Activated naive CD4-positive, alpha-beta T cell treated with anti-CD3 and anti-CD28 coated beads, Interleukin-2, amount 50 U/mL, for 24 hours (primary cell): Measurements from ENCODE around the gene PDE8A.
A peak's percentile ranks its signal among the peaks of the same experiment; 100 is the strongest.

Source experiments
- H3K27ac Mint-ChIP-seq: one replicate; pipeline ENCODE4 v1.8.0; 2021; ENCODE audit warnings: mild to moderate bottlenecking, mixed read lengths
- H3K27me3 Mint-ChIP-seq: one replicate; pipeline ENCODE4 v1.8.0; 2021; ENCODE audit warnings: mixed read lengths
- H3K36me3 Mint-ChIP-seq: one replicate; pipeline ENCODE4 v1.8.0; 2021; ENCODE audit warnings: mixed read lengths
- H3K4me1 Mint-ChIP-seq: one replicate; pipeline ENCODE4 v1.8.0; 2021; ENCODE audit warnings: mixed read lengths
- H3K4me3 Mint-ChIP-seq: one replicate; pipeline ENCODE4 v1.8.0; 2021; ENCODE audit warnings: mild to moderate bottlenecking, mixed read lengths
- H3K9me3 Mint-ChIP-seq: one replicate; pipeline ENCODE4 v1.8.0; 2021; ENCODE audit warnings: mixed read lengths

The PDE8A gene

DNA sequence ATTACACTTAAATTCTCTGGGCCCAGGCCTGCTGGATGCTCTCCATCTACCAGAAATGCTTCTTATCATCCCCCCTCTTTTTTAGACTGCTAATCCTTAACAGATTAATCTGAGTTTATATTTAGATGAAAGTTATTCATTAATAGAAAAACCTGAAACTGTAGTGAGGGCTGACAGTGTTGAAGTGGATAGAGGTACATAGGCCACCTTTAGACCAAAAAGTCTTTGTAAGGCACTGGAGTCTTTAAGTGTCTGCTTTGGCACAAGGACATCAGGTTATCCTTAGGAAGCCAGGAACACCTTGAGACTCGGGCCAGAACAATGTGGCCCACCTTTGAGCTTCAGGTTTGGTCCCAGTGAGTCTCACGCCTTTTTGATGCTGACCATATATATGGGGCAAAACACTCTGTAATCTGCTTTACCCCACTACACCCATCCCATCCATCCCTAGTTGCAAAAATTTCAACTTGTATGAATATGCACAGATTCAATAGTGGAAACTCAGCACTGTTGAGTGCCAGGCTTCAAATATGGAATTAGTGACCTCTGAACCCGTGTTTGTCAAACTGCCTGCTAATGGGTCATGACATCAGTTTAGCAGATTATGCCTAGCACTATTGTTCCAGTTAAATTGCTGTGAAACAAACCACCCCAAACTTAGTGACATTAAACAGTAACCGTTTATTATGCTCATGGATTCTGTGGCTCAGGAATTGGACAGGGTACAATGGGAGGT, 44.0 kb downstream of the PDE8A start:
- Mint-ChIP-seq H3K4me3 (no peak overlapping the region), H3K9me3 (no peaks in the 10 kb centered on the region), H3K27ac (peak overlapping the region; percentile 10), H3K4me1 (peaks cover 82% of the 10 kb centered on the region), H3K36me3 (no peaks in the 10 kb centered on the region), H3K27me3 (no peaks in the 10 kb centered on the region)

- H3K27ac Mint-ChIP-seq, result peak overlapping the region; percentile 57
- H3K4me3 Mint-ChIP-seq, result no peak overlapping the region
- H3K4me1 Mint-ChIP-seq, result peaks cover 87% of the 10 kb centered on the region
- no peaks in the 10 kb centered on the region for H3K9me3 Mint-ChIP-seq
- H3K27me3 Mint-ChIP-seq, result no peaks in the 10 kb centered on the region
- no peaks in the 10 kb centered on the region for H3K36me3 Mint-ChIP-seq
These were observed 44.8 kb downstream of the PDE8A start for GRCh38 chr15:85026304-85027032.

DNA sequence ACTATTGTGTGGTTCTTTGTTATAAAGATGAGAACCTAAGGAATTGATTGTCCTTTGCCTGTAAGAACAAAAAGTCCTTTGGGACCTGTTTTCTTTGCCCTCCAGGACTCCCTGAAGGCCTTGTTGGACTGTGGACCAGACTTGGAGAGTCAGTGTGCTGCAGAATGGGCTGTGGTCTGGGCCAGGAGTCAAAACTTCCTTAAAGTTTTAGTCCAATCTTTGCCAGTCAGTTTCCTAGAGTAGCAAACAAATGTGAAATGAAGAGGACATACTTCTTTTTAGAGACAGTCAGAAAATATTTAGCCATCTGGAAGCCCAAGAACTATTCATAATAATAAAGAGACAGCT, 45.4 kb downstream of the PDE8A start:
- Mint-ChIP-seq H3K36me3 (no peaks in the 10 kb centered on the region), H3K27me3 (no peaks in the 10 kb centered on the region), H3K9me3 (no peaks in the 10 kb centered on the region), H3K27ac (no peak overlapping the region), H3K4me1 (peaks cover 88% of the 10 kb centered on the region), H3K4me3 (no peak overlapping the region)

GRCh38 chr15:85027421-85027820, 45.8 kb downstream of the PDE8A start:
- H3K4me1 Mint-ChIP-seq, result peaks cover 88% of the 10 kb centered on the region
- no peaks in the 10 kb centered on the region for H3K36me3 Mint-ChIP-seq
- no peaks in the 10 kb centered on the region for H3K9me3 Mint-ChIP-seq
- no peak overlapping the region for H3K27ac Mint-ChIP-seq
- no peak overlapping the region for H3K4me3 Mint-ChIP-seq
- H3K27me3 Mint-ChIP-seq, result no peaks in the 10 kb centered on the region

DNA sequence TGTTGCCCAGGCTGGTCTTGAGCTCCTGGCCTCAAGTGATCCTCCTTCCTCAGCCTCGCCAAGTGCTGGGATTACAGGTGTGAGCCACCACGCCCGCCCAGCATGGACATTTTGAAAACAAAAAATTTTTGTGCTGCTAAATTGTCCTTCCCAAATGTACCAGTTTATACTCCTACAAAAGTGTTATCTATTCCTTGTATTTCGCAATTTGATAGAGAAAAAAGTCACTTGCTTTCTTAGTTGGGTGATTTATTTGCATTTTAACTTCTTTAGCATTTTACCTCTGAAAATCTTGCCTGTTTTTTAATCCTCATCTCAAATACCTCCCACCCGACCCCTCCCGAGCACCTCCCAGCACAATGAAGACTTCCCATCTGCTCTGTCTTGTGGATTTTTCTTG, 46.8 kb downstream of the PDE8A start:
- Mint-ChIP-seq H3K36me3 (no peaks in the 10 kb centered on the region), H3K27ac (no peak overlapping the region), H3K27me3 (no peaks in the 10 kb centered on the region), H3K4me1 (peaks cover 87% of the 10 kb centered on the region), H3K4me3 (no peak overlapping the region), H3K9me3 (no peaks in the 10 kb centered on the region)

GRCh38 chr15:85029221-85029620, 47.6 kb downstream of the PDE8A start:
- H3K4me1 Mint-ChIP-seq, result peaks cover 81% of the 10 kb centered on the region
- no peaks in the 10 kb centered on the region for H3K36me3 Mint-ChIP-seq
- H3K9me3 Mint-ChIP-seq, result no peaks in the 10 kb centered on the region
- H3K4me3 Mint-ChIP-seq, result no peak overlapping the region
- no peaks in the 10 kb centered on the region for H3K27me3 Mint-ChIP-seq
- H3K27ac Mint-ChIP-seq, result no peak overlapping the region

DNA sequence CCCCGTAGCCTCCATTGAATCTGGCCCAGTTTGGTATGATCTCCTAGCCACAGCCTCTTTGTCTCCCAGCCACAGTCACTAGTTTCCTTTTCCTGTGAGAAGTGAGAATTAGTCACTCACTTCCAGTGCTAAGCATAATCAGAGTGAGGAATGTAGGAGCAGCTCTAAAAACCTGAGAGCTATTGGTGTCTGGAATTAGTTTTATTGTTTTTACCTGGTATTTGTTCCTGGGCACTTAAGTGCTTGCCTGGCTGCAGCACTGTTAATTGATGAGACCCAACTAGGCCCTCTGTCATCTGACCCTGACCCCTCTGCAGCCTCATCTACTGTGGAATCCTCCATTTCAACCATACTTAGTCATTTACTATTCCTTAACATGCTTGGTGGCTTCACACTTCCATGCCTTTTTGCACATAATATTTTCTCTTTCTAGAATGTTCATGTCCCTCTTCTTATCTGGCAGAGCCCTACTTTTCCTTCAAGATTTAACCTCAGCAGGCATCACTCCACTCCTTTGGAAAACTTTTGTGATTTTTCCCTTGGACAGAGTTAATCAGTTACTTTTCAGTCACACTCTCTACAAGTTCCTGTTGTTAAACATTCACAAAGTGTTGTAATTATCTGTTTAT, 48.8 kb downstream of the PDE8A start:
- H3K4me3 Mint-ChIP-seq, result peak overlapping the region; percentile 37
- peaks cover 73% of the 10 kb centered on the region for H3K4me1 Mint-ChIP-seq
- no peaks in the 10 kb centered on the region for H3K27me3 Mint-ChIP-seq
- H3K27ac Mint-ChIP-seq, result peak overlapping the region; percentile 20
- no peaks in the 10 kb centered on the region for H3K36me3 Mint-ChIP-seq
- no peaks in the 10 kb centered on the region for H3K9me3 Mint-ChIP-seq

- Mint-ChIP-seq H3K27ac (peak overlapping the region; percentile 38), H3K4me3 (peak overlapping the region; percentile 27), H3K36me3 (no peaks in the 10 kb centered on the region), H3K9me3 (no peaks in the 10 kb centered on the region), H3K4me1 (peaks cover 72% of the 10 kb centered on the region), H3K27me3 (no peaks in the 10 kb centered on the region)
These were observed 49.7 kb downstream of the PDE8A start for GRCh38 chr15:85031086-85031943.

DNA sequence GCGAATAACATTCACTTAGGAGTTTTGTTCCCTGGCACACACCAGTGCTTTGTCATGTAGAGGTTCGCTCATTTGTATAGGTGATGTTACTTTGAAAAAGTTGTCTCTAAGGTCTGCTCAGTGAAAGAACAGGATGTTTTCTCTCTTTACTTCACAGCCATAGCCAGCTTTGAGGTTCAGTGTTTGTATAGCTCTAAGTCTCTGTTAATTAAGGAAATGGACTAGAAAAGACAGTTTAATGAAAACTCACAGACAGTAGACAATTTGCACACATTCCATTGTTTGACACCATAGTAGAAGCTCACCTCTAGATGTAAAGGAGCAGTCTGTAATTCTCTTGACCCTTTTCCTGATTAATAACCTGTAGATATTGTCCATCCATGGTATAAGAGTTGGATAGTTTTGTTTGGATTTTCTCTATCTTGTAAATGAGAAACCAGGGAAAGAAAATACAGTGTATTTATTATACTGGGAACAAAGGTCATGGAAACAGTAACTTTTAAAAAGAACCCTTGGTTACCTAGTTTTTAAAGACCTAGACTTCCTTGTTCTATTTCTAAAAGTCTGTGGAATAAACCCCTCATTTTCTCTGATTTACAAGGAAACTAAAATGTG, 50.4 kb downstream of the PDE8A start:
- peak overlapping the region; percentile 38 for H3K27ac Mint-ChIP-seq
- H3K27me3 Mint-ChIP-seq, result no peaks in the 10 kb centered on the region
- H3K9me3 Mint-ChIP-seq, result no peaks in the 10 kb centered on the region
- peaks cover 74% of the 10 kb centered on the region for H3K4me1 Mint-ChIP-seq
- no peaks in the 10 kb centered on the region for H3K36me3 Mint-ChIP-seq
- H3K4me3 Mint-ChIP-seq, result peak overlapping the region; percentile 27

DNA sequence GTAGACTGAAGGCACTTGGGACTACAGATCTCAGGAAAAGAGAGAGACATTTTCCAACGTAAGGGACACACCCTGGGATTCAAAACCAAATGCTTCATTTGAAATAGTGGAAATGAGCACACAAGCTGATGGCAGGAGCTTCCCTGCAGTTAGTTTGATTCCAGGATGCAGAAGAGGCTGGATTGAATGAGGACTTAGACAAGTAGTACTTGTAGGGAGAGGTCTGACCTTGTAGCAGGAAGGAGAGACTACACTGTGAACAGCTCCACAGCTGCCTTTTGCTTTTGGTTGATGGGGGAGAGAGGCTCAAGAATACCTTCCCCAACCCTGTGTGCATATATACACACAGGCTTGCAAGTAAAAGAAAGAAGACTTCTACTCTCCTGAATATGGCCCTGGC, 51.5 kb downstream of the PDE8A start:
- Mint-ChIP-seq H3K36me3 (no peaks in the 10 kb centered on the region), H3K4me3 (peak overlapping the region; percentile 11), H3K27me3 (no peaks in the 10 kb centered on the region), H3K27ac (peak overlapping the region; percentile 79), H3K9me3 (no peaks in the 10 kb centered on the region), H3K4me1 (peaks cover 75% of the 10 kb centered on the region)

DNA sequence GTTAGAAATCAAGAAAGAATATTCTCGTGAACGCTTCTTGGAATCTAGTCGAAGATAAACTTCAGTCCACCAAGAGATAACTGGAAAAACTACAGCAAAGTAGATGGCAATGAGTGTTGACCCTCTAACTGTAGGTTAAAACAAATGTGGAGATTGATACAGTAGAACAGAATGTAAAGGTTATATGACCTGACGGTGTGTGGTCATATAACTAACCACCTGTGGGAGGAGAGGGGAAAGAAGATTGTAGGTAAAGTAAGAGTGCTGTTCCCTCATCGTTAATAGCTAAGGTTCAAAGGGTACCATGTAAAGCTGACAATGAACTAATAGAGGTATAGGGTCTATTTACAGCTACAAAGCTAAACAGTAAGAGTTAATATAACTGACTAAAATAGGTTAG, 52.6 kb downstream of the PDE8A start:
- H3K27me3 Mint-ChIP-seq, result no peaks in the 10 kb centered on the region
- H3K4me1 Mint-ChIP-seq, result peaks cover 70% of the 10 kb centered on the region
- no peaks in the 10 kb centered on the region for H3K36me3 Mint-ChIP-seq
- H3K4me3 Mint-ChIP-seq, result no peak overlapping the region
- H3K9me3 Mint-ChIP-seq, result no peaks in the 10 kb centered on the region
- no peak overlapping the region for H3K27ac Mint-ChIP-seq

GRCh38 chr15:85035980-85036379, 54.3 kb downstream of the PDE8A start:
- Mint-ChIP-seq H3K4me3 (no peak overlapping the region), H3K4me1 (peaks cover 57% of the 10 kb centered on the region), H3K36me3 (no peaks in the 10 kb centered on the region), H3K27ac (no peak overlapping the region), H3K9me3 (no peaks in the 10 kb centered on the region), H3K27me3 (no peaks in the 10 kb centered on the region)

- H3K27ac Mint-ChIP-seq, result peak overlapping the region; percentile 68
- H3K27me3 Mint-ChIP-seq, result no peaks in the 10 kb centered on the region
- H3K4me3 Mint-ChIP-seq, result no peak overlapping the region
- H3K9me3 Mint-ChIP-seq, result no peaks in the 10 kb centered on the region
- peaks cover 50% of the 10 kb centered on the region for H3K4me1 Mint-ChIP-seq
- no peaks in the 10 kb centered on the region for H3K36me3 Mint-ChIP-seq
These were observed 55.1 kb downstream of the PDE8A start for GRCh38 chr15:85036716-85037115.

DNA sequence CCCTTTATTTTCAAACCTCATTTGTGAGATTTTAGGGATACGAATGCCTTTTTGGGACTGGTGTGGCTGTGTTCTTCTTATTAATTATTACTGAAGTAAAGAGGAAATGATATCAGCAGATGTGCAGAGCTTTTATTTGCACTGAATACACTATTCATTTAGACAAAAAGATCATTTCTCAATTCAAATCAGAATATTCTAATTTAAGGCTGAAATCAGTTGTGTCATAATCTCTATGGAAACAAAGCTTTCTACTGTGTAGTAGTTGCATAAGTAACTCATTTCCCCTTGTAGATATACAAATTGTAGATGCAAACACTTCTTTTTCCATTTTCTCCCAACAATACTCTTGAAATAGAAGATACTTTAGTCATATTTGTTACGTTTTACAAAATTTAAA, 56.0 kb downstream of the PDE8A start:
- Mint-ChIP-seq H3K4me3 (no peak overlapping the region), H3K27ac (no peak overlapping the region), H3K4me1 (peaks cover 43% of the 10 kb centered on the region), H3K9me3 (no peaks in the 10 kb centered on the region), H3K36me3 (no peaks in the 10 kb centered on the region), H3K27me3 (no peaks in the 10 kb centered on the region)

GRCh38 chr15:85041230-85041629, 59.6 kb downstream of the PDE8A start:
- Mint-ChIP-seq H3K27me3 (no peaks in the 10 kb centered on the region), H3K9me3 (no peaks in the 10 kb centered on the region), H3K4me1 (peaks cover 32% of the 10 kb centered on the region), H3K4me3 (no peak overlapping the region), H3K27ac (no peak overlapping the region), H3K36me3 (no peaks in the 10 kb centered on the region)
